CD4-positive, alpha-beta T cell treated with Interleukin-6 at 100 ng/mL for 8 hours (primary cell): ENCODE measurements around the gene MIS18BP1.
"Not testable (repeated sequence)": the region's sequence is repeated elsewhere in the genome, so short reads cannot be mapped to it uniquely, and the experiment has no call there.

Experiments
- DNase-seq: peaks from one replicate; pipeline ENCODE4 v3.0.0-alpha.2; 2020; ENCODE audit warnings: mixed read lengths, low spot score

Gene MIS18BP1

DNA sequence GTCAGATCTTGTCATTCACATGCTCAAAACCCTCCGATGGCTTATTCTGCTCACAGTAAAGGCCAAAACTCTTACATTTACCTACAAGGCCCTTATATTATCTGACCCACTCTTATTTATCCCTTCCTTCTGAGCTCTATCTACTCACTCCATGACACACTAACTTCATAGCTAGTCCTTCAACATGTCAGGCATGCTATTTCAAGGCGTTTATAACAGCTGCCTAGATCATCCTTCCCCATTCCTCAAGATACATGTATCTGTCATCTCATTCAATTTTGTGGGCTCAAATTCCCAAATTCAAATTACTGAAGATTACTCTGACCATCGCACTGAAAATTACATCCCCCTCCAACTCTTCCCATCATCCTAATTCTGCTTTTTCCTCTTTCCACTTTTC, 6.9 kb downstream of the MIS18BP1 start:
- no peak for DNase-seq

DNA sequence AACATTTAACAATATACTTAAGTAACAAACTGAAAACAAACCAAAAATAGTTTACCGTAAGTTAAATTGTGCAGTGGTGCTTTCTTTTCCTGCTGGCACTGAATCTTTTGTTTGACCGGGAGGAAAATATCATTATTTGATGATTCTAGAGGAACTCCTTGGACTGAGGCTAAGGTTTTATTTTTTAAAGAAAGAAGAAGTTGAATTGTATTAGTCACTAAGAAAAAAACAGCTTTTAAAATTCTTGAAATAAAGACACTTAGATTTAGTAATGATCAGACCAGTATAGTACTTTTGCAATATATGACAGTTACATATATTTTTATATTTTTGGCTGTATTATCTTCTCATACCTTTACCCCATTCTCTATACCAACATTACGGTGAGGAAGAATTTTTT, 10.3 kb downstream of the MIS18BP1 start:
- DNase-seq = no peak

DNA sequence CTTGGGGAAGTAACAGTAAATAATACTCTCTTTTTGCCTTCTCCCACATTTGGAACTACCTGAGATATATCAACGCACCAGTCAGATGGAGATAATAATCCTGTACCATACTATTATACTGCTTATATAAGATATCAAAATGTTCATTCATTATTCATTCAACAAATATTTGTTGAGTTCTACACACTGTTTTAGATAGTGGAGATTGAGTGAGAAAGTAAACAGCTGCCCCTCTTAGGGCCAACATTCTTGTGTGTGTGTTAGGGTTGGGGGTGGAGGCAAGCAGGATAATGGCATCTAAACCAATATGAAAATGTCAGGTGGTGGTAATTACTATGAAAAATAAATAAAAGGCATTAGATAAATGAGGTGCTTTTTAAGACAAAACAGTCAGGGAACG, 14.0 kb downstream of the MIS18BP1 start:
- no peak for DNase-seq

DNA sequence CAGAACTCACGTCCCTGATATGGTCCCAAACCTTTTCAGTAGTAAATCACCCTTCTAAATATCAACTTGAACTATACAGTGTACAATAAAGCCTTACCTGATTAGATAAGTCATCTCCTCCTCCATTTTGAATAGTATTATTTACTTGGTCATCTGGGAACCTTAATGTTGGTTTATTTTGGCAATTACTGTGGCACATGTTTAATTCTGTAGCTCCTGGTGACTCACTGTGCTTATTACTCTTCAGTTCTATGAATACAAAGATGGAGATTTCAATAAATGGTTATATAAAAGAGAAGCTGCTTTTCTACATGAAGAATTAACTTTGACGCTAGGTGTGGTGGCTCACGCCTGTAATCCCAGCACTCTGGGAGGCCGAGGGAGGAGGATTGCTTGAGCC, 25.4 kb downstream of the MIS18BP1 start:
- DNase-seq = no peak

DNA sequence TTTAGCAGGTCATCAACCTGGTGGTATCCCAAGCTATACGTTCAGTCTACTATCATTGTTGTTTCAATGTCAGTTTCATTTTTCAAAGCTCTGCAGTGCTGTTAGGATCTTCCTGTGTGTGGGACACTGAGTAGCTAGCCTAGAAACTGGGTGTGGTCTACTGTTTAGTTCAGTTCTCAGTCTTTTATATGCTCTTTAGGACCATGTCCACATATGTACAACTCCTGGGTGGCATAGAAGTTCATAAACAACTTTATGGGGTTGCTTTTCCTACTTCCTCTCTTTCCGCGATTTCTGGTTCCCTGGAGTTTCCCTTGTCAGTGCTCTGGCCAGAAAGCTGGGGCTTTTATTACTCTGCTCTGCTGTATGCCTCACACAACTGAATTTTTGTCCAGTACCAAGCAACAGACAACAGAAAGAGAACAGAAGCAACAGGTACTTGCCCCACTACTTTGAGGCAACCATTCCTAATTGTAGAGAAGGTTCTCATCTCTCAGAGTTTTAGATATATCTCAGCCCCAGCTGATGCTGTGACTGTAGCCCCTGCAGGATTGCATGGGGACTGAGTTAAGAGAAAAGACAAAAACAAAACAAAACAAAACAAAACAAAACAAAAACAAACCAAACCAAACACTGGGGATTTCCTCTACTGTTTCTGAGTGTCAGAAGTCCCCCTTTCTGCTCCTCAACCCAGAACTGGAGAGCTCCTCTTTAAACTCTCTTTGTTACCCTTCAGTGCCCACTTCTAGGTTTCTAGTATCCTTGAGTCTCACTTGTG, 30.3 kb downstream of the MIS18BP1 start:
- DNase-seq = no peak

DNA sequence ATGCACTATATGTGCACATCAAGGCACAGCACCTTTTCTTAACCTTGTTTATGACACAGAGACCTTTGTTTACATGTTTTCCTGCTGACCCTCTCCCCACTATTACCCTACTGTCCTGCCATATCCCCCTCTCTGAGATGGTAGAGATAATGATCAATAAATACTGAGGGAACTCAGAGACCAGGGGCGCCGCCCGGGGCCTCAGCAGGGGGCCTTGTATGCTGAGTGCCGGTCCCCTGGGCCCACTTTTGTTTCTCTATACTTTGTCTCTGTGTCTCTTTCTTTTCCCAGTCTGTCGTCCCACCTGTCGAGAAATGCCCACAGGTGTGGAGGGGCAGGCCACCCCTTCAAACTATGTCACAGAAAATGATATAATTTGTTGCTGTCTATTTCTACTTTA, 38.7 kb downstream of the MIS18BP1 start:
- DNase-seq = not testable (repeated sequence)

DNA sequence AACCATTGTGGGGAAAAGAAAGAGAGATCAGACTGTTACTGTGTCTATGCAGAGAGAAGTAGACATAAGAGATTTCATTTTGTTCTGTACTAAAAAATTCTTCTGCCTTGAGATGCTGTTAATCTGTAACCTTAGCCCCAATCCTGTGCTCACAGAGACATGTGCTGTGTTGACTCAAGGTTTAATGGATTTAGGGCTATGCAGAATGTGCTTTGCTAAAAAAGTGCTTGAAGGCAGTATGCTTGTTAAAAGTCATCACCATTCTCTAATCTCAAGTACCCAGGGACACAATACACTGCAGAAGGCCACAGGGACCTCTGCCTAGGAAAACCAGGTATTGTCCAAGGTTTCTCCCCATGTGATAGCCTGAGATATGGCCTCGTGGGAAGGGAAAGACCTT, 39.3 kb downstream of the MIS18BP1 start:
- DNase-seq = not testable (repeated sequence)

DNA sequence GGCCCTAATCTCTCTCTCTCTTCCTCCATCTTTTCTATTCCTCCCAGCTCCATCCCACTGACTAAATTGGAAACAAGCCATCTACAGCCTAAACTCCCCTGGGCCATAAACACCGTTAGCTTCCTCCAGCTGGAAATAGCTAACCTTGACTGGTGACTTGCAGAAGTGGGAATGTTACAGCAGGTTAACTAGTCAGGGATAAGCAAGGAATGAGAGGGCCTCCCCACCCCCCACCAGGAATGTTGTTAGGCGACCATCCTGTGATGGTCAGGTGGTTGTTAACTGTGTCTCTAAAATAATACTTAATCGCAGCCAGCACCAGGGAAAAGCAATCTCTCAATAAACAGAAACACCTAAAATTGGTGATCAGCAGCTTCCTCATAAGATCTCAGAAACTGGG, 40.8 kb downstream of the MIS18BP1 start:
- no peak for DNase-seq

DNA sequence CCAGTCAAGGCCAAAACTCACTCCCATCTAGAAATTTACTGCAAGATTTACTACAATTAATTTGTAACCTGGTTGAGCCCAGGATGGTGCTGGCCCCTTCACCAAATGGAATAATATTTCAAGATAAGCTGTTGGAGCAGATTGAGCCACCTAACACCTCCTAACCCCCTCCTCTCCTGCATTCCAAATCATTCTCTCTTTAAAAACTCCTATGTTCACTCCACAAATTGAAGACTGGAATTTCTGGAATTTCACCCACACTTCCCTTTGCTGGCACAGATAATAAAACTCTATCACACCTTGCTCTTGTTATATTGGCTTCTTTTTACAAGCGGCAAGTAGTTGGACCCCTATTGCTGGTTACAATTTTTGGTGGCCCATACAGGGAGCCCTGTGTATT, 41.7 kb downstream of the MIS18BP1 start:
- DNase-seq = no peak

DNA sequence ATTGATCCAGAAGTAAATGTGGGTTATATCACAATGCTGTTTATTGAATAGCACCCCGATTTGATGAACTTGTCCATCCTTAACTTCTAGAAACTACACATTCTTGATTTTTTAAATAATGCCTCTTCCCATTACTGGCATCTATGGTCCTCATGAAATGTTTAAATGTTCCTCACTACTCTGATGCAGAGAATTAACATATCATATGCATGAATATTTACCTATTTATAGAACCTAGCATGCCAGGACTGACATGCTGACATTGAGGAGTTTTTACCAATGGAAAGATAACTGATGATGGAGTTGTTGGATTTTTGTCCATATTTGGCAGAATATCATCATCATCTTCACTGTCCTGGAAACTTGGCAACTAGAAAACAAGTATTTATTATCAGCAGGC, 42.8 kb downstream of the MIS18BP1 start:
- DNase-seq = no peak

DNA sequence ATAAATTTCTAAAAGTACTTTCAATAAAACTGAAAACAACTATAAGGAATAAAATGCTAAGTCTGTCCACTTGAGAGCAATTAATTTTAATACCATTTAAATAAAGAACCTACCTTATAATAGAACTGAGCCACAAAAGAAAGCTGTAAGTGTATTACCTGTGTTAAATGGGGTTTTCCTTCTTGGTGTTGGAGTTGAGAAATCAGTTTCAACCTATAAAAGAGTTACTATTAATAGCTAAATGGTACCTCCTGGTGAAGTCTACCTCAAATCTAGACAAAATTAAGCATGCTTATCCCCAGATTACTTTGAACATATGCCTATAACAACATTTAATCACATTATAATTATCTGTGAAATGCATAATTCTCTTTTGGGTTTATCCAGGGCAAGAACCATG, 48.8 kb downstream of the MIS18BP1 start:
- DNase-seq = no peak

DNA sequence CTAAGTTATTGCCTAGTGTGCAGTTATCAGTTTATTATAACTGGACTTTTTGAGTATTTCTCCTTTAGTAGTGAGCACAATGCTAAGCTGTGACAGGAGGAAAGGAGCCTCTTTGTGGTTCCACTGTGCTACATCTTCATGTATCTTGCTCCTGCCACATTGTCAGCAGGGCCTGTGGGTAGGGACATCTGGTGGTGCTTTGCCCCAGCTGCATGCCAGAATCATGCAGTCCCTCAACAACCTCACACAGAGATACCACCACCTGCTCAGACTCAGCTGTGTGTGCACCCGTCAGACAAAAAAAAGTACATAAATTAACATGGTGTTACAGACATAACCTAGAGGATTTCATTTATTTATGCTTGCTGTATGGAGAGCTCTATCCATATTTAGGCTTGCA, 51.1 kb downstream of the MIS18BP1 start:
- DNase-seq = no peak

DNA sequence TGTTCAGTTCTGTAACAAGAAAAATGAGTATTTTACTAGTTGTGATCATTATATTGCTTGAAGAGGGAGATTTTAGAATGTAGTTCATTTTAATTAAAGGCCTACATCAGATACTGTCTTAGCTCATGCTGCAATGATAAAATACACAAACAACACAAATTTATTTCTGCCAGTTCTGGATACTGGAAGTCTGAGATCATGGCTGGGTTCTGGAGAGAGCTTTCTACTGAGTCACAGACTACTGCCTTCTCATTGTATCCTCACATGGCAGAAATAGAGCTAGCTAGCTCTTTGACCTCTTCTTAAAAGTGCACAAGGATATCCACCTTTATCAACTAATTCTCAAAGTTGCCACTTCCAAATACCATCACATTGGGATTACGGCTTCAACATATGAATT, 53.8 kb downstream of the MIS18BP1 start:
- DNase-seq = no peak

DNA sequence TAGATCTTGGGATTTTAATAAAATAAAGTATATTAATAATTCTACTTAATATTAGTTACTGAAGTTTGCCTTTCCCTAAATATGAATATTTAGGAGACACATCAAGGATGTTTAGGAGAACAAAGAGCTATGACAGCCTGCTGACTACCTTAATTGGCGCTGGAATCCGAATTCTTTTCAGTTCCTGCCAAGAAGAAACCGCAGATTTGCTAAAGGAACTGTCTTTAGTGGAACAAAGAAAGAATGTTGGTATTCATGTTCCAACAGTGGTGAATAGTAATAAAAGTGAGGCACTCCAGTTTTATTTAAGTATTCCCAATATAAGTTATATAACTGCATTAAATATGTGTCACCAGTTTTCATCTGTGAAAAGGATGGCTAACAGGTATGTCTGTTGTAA, 54.5 kb downstream of the MIS18BP1 start:
- DNase-seq = no peak

DNA sequence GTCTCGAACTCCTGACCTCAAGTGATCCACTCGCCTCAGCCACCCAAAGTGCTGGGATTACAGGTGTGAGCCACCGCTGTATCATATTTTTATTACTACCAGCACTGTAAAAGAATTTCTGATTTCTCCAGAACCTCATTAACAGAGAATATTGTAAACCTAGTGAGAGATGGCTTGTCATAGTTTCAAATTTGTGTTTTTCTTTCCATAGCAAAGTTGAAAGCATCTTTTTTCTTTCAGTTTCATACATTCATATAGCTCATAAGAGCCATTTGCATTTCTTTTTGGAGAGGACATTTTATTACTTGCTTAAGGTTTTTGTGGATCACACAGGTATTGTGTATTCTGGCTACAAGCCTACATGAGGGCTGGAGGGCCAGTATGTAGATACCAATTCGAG, 58.0 kb downstream of the MIS18BP1 start:
- DNase-seq = no peak

DNA sequence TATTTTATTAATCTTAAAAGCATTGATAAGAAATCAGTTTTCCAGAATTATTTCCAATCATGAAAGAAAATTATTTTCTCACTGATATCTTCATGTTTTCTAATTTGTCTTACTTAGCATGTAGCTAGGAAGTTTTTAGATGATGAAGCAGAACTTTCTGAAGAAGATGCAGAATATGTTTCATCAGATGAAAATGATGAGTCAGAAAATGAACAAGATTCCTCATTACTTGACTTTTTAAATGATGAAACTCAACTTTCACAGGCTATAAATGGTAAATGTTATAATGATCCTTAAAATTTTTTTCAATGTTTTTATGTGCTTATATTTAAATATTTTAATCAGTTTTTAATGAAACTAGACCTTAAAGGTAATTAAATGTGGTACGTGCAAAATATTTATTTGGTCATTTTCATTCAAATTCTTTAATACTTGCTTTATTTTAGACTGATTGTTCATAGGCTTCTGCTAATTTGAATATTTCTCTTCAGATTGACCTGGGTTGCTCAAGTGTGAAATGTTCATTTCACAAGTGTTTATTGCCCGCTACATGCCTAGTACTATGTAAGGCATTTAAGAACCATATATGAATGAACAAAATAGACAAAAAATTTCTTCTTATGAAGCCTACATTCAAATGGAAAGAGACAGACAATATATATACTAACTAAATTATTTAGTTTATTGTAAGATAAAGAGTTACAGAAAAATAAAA, 67.7 kb downstream of the MIS18BP1 start:
- DNase-seq = no peak

DNA sequence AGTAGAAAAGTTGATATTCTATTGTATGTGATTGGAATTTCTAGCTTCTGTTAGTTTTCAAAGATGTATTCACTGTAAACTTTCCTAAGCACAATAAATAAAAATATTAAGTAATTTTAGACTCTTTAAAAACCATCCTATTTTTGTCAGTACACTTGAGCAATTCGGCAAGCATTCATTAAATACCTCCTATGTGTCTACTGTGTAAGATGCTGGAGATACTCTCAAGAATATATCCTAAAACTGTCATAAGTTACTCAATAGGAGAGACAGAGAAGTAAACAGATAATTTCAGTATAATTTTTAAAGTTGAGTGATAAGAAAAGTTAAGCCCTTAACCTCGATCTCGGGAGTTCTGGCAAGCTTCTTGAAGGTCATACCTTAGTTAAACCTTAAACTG, 71.2 kb downstream of the MIS18BP1 start:
- DNase-seq = no peak

DNA sequence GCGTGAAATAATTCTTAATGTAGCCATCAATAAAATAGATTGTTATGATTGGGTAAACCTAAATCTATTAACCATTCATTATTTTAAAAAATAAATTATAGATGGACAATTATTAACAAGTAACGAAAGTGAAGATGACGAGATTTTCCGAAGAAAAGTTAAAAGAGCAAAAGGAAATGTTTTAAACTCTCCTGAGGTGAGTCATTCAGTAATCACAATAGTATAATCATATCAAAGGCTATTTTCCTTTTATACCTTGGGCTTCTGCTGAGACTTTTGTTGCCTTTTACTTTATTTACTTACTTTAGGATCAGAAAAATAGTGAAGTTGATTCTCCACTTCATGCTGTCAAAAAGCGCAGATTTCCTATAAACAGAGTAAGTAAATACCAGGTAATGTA, 71.7 kb downstream of the MIS18BP1 start:
- no peak for DNase-seq

DNA sequence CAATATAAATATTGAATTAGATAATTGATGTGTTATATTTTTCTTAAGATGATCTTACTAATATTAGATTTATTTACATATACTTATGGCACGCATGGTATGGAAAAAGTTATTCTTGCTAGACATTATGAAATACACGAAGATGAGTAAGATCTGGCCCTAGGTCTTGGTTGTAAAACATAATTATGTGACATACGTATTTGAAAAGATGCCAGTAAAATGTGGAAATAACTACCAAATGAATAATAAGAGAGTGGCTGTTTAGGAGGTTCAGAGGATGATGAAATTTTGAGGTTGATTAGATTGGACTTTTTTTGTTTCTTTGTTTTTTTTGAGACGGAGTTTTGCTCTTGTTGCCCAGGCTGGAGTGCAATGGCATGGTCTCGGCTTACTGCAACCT, 75.9 kb downstream of the MIS18BP1 start:
- no peak for DNase-seq

DNA sequence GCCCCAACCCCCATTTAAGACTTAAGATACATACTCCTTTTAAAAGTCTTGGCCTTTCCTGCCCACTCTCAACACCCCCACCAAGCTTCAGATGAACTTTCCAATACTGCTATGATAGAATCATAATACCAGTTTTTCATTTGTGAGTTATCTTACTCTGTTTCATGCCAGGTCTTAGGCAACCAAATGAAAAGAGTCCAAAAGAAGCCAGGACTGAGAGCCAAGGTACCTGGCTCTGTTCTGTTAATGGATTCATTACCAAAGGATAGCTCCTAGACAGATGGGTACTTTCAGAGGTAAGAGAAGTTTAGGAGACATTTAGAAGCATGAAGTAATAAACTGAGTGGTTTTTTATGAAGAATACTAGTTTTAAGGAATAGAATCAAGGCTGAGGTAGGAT, 83.1 kb downstream of the MIS18BP1 start:
- DNase-seq = no peak

DNA sequence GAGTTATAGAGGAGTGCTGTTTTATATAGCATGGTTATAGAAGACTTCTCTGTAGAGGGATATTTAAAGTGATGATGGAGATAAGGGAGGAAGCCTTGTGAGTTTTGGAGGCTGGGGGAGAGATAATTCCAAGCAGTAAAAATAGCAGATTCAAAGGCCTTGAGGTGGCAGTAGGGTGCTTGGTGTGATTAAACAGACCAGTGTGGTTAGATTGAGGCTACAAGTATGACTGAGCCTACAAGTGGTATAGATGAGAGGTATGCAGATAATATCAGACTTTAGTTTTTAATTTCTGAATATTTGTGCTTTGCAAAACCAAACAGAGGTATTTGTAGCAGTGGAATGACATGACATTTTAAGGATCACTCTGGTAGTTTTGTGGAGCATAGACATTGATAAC, 96.9 kb downstream of the MIS18BP1 start:
- DNase-seq = no peak
